ENCODE data around the gene ABI1. TPM values are rescaled to one million over a fixed set of nuclear protein-coding genes. Genes with fewer than 3 reads are reported as not detected.

The ABI1 gene
- total and polyA plus RNA-seq, 4 donors = 25.1 to 70.2 (median 45.3) TPM

DNA sequence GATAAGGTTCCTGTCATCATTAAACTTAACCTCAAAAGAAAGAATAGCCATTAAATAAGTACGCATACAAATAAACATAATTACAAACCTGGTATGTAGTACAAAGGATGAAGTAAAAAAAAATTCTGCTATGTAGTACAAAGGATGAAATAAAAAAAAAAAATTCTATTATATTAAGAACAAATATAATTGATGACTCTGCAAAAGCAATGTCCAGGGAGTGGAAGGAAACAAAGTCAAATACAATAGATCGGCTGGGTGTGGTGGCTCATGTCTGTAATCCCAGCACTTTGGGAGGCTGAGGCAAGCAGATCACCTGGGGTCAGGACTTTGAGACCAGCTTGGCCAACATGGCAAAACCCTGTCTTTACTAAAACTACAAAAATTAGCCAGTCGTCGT, 56.9 kb downstream of the ABI1 start:
- no peaks in the 10 kb centered on the region for H3K27me3 ChIP-seq (ENCODE audit: control insufficient read depth in 3 of 3, insufficient read depth in 3 of 3, low read length in 2 of 3)
- no peaks in the 10 kb centered on the region for H3K9me3 ChIP-seq (ENCODE audit: control insufficient read depth in 4 of 4, insufficient read depth in 3 of 4, low read length in 3 of 4)
- no peak for DNase-seq

DNA sequence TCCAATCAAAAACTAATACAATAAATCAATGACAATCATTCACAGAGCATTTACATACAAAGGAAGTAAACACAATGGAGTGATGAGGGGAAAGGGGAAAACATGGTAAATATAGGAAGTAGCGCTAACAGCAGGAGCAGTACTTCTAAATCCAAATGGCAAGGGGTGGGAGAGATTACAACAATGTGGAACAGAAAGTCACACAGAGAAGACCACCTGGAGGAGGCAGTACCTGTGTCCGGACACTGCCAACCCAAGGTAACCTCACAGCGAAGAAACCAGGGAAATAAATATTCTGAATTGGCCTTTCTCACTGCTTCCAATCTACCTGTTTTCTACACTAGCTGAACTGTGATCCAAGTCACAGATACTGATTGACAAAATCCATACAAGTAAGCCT, 58.2 kb downstream of the ABI1 start:
- WGBS, 2 donors = 87% methylated on average over 3 of the region's 3 CpGs
- ATAC-seq (ENCODE audit: insufficient read depth, low FRiP score) (no peak), DNase-seq (no peak)
- Histone ChIP-seq H3K9ac (ENCODE audit: insufficient read depth in 1 of 2, low read length in 2 of 2) (no peak overlapping the region), H3K27ac (ENCODE audit: low read depth in 1 of 2, low read length in 1 of 2) (no peak overlapping the region), H3K36me3 (ENCODE audit: control insufficient read depth in 4 of 4, insufficient read depth in 4 of 4, low read length in 4 of 4) (no peaks in the 10 kb centered on the region), H3K4me3 (no peak overlapping the region), H3K9me3 (ENCODE audit: control insufficient read depth in 4 of 4, insufficient read depth in 3 of 4, low read length in 3 of 4) (no peaks in the 10 kb centered on the region), H3K4me1 (ENCODE audit: control insufficient read depth in 5 of 5, insufficient read depth in 5 of 5, low read length in 5 of 5) (peaks cover 0 to 19% (median 0%) of the 10 kb centered on the region in 5 donors), H3K27me3 (ENCODE audit: control insufficient read depth in 3 of 3, insufficient read depth in 3 of 3, low read length in 2 of 3) (no peaks in the 10 kb centered on the region)
- TF ChIP-seq, protein P1, sequence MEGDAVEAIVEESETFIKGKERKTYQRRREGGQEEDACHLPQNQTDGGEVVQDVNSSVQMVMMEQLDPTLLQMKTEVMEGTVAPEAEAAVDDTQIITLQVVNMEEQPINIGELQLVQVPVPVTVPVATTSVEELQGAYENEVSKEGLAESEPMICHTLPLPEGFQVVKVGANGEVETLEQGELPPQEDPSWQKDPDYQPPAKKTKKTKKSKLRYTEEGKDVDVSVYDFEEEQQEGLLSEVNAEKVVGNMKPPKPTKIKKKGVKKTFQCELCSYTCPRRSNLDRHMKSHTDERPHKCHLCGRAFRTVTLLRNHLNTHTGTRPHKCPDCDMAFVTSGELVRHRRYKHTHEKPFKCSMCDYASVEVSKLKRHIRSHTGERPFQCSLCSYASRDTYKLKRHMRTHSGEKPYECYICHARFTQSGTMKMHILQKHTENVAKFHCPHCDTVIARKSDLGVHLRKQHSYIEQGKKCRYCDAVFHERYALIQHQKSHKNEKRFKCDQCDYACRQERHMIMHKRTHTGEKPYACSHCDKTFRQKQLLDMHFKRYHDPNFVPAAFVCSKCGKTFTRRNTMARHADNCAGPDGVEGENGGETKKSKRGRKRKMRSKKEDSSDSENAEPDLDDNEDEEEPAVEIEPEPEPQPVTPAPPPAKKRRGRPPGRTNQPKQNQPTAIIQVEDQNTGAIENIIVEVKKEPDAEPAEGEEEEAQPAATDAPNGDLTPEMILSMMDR (IDR thresholded peaks at IDR 0.05; ENCODE audit: control extremely low read depth, extremely low read depth) = no peak

More for the DNA sequence above, 56.9 kb downstream of the ABI1 start:
- no peak for ATAC-seq (ENCODE audit: insufficient read depth, low FRiP score)
- 90 to 92% methylated on average over 4 of the region's 4 CpGs for WGBS, 2 donors
- Histone ChIP-seq H3K4me3 (no peak overlapping the region), H3K36me3 (ENCODE audit: control insufficient read depth in 4 of 4, insufficient read depth in 4 of 4, low read length in 4 of 4) (no peaks in the 10 kb centered on the region), H3K9ac (ENCODE audit: insufficient read depth in 1 of 2, low read length in 2 of 2) (no peak overlapping the region), H3K27ac (ENCODE audit: low read depth in 1 of 2, low read length in 1 of 2) (no peak overlapping the region), H3K4me1 (ENCODE audit: control insufficient read depth in 5 of 5, insufficient read depth in 5 of 5, low read length in 5 of 5) (peaks cover 0 to 15% (median 0%) of the 10 kb centered on the region in 5 donors)
- TF ChIP-seq, protein P1 (IDR thresholded peaks at IDR 0.05; ENCODE audit: control extremely low read depth, extremely low read depth) = no peak

DNA sequence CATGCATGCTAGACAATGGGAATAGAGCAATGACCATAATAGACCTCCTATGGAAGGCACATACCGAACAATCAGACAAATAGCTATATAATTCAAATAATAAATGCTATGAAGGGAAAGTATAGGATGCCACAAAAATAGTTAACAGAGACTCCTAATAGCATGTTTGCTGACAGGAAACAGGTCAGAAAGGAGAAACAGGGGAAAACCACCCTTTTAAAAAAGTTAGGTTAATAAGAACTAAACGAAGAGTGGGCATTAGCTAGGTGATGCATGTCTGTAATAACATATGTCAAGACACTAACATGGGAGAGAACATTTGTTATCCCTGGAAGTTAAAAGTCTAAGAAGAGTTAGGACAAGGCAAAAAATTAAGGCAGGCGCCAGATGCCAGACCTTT, 58.9 kb downstream of the ABI1 start:
- Histone ChIP-seq H3K9ac (ENCODE audit: insufficient read depth in 1 of 2, low read length in 2 of 2) (no peak overlapping the region), H3K4me1 (ENCODE audit: control insufficient read depth in 5 of 5, insufficient read depth in 5 of 5, low read length in 5 of 5) (peaks cover 0 to 19% (median 0%) of the 10 kb centered on the region in 5 donors), H3K27ac (ENCODE audit: low read depth in 1 of 2, low read length in 1 of 2) (no peak overlapping the region), H3K27me3 (ENCODE audit: control insufficient read depth in 3 of 3, insufficient read depth in 3 of 3, low read length in 2 of 3) (no peaks in the 10 kb centered on the region), H3K4me3 (no peak overlapping the region), H3K9me3 (ENCODE audit: control insufficient read depth in 4 of 4, insufficient read depth in 3 of 4, low read length in 3 of 4) (no peaks in the 10 kb centered on the region), H3K36me3 (ENCODE audit: control insufficient read depth in 4 of 4, insufficient read depth in 4 of 4, low read length in 4 of 4) (peaks cover 0 to under 1% (median 0%) of the 10 kb centered on the region in 4 donors)
- ATAC-seq (ENCODE audit: insufficient read depth, low FRiP score) = no peak
- DNase-seq = no peak
- TF ChIP-seq, protein P1 (IDR thresholded peaks at IDR 0.05; ENCODE audit: control extremely low read depth, extremely low read depth) = no peak
- 82 to 84% methylated on average over 3 of the region's 3 CpGs for WGBS, 2 donors

DNA sequence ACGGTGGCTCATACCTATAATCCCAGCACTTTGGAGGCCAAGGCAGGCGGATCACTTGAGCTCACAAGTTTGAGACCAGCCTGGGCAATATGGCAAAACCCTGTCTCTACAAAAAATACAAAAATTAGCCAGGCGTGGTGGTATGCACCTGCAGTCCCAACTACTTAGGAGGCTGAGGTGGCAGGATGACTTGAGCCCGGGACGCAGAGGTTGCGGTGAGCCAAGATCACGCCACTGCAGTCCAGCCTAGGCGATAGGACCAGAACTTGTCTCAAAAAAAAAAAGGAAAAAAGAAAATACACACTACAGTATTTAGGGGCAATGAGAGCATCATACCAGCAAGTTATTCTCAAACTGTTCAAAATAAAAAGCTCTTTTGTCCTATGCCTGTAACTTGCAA, 59.5 kb downstream of the ABI1 start:
- WGBS, 2 donors = 97 to 98% methylated on average over 8 of the region's 8 CpGs
- no peak for ATAC-seq (ENCODE audit: insufficient read depth, low FRiP score)

More for the DNA sequence above, 59.5 kb downstream of the ABI1 start:
- no peak overlapping the region for H3K9ac ChIP-seq (ENCODE audit: insufficient read depth in 1 of 2, low read length in 2 of 2)
- peaks cover 0 to 3% (median 0%) of the 10 kb centered on the region in 4 donors for H3K36me3 ChIP-seq (ENCODE audit: control insufficient read depth in 4 of 4, insufficient read depth in 4 of 4, low read length in 4 of 4)
- TF ChIP-seq, protein P1 (IDR thresholded peaks at IDR 0.05; ENCODE audit: control extremely low read depth, extremely low read depth) = no peak
- no peak overlapping the region for H3K4me3 ChIP-seq
- DNase-seq = no peak
- H3K9me3 ChIP-seq (ENCODE audit: control insufficient read depth in 4 of 4, insufficient read depth in 3 of 4, low read length in 3 of 4) = no peaks in the 10 kb centered on the region
- H3K4me1 ChIP-seq (ENCODE audit: control insufficient read depth in 5 of 5, insufficient read depth in 5 of 5, low read length in 5 of 5) = peaks cover 0 to 19% (median 0%) of the 10 kb centered on the region in 5 donors
- no peak overlapping the region for H3K27ac ChIP-seq (ENCODE audit: low read depth in 1 of 2, low read length in 1 of 2)
- H3K27me3 ChIP-seq (ENCODE audit: control insufficient read depth in 3 of 3, insufficient read depth in 3 of 3, low read length in 2 of 3) = no peaks in the 10 kb centered on the region

Measured in lung (tissue), 12 donors.